HL-60 (cell line): ENCODE data around the gene CROT.

Experiments
- POLR2AphosphoS5 ChIP-seq: IDR thresholded peaks from 2 replicates; pipeline ENCODE4 v1.6.1; 2012; ENCODE audit warnings: low read depth
- SPI1 ChIP-seq: IDR thresholded peaks from 2 replicates; pipeline ENCODE4 v1.6.1; 2012; ENCODE audit warnings: low read depth, mild to moderate bottlenecking, borderline replicate concordance
- TF ChIP-seq, protein P1 (sequence below): IDR thresholded peaks from 2 replicates; pipeline ENCODE4 v1.6.1; 2012; ENCODE audit warnings: low read depth; ENCODE audit not compliant: insufficient replicate concordance
- TF ChIP-seq, protein P2 (sequence below): IDR thresholded peaks from one replicate; pipeline ENCODE4 v1.5.1; 2011; ENCODE audit warnings: low read length, control low read depth, inconsistent platforms; ENCODE audit not compliant: insufficient read depth

DNA sequence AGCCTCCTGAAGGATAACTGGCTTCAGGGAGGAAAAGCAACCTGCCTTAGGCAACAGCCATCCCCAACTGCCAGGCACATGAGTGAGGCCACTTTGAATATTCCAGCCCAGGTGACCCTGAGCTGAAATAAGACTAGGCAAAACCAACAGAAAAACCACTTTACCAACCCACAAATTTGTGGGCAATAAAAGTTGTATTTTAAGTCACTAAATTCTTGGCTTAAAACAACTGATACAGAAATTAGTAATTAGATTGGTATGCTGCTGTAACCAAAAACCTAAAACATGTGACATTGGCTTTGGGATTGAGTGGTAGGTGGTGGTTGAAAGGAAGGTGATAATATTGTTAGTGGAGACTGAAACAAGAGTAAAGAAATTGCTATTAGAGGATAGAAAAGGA is 90.1 kb downstream of the CROT start:
- TF ChIP-seq, protein P1, sequence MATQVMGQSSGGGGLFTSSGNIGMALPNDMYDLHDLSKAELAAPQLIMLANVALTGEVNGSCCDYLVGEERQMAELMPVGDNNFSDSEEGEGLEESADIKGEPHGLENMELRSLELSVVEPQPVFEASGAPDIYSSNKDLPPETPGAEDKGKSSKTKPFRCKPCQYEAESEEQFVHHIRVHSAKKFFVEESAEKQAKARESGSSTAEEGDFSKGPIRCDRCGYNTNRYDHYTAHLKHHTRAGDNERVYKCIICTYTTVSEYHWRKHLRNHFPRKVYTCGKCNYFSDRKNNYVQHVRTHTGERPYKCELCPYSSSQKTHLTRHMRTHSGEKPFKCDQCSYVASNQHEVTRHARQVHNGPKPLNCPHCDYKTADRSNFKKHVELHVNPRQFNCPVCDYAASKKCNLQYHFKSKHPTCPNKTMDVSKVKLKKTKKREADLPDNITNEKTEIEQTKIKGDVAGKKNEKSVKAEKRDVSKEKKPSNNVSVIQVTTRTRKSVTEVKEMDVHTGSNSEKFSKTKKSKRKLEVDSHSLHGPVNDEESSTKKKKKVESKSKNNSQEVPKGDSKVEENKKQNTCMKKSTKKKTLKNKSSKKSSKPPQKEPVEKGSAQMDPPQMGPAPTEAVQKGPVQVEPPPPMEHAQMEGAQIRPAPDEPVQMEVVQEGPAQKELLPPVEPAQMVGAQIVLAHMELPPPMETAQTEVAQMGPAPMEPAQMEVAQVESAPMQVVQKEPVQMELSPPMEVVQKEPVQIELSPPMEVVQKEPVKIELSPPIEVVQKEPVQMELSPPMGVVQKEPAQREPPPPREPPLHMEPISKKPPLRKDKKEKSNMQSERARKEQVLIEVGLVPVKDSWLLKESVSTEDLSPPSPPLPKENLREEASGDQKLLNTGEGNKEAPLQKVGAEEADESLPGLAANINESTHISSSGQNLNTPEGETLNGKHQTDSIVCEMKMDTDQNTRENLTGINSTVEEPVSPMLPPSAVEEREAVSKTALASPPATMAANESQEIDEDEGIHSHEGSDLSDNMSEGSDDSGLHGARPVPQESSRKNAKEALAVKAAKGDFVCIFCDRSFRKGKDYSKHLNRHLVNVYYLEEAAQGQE, result no peak
- TF ChIP-seq, protein P2, sequence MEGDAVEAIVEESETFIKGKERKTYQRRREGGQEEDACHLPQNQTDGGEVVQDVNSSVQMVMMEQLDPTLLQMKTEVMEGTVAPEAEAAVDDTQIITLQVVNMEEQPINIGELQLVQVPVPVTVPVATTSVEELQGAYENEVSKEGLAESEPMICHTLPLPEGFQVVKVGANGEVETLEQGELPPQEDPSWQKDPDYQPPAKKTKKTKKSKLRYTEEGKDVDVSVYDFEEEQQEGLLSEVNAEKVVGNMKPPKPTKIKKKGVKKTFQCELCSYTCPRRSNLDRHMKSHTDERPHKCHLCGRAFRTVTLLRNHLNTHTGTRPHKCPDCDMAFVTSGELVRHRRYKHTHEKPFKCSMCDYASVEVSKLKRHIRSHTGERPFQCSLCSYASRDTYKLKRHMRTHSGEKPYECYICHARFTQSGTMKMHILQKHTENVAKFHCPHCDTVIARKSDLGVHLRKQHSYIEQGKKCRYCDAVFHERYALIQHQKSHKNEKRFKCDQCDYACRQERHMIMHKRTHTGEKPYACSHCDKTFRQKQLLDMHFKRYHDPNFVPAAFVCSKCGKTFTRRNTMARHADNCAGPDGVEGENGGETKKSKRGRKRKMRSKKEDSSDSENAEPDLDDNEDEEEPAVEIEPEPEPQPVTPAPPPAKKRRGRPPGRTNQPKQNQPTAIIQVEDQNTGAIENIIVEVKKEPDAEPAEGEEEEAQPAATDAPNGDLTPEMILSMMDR, result no peak
- TF ChIP-seq POLR2AphosphoS5 (no peak), SPI1 (no peak)
